Measurements from ENCODE around the gene ADIPOQ. TPM values are rescaled to one million over a fixed set of nuclear protein-coding genes. Genes with fewer than 3 reads are reported as not detected.

The ADIPOQ gene
- total RNA-seq, 1 experiment from 2014 or later, result not detected

DNA sequence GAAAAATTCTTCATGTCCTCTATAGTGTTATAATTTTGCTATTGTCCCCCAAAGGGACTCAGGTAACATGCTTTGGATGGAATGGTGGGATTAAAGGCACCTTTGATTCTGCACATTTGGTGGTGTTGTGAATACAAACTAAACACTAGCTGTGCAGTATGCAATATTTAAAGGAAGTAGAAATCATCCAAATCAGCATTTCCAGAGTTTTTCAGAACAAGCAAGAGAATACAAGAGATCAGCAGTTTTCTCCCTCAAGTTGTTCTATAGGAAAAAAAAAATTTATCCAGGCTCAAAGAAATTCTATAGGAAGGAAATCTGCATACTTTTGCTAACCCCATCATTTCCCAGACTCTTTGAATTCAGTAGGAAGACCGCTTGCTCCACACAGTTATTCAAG lies 10.2 kb upstream of the ADIPOQ start:
- no peak overlapping the region for H3K27ac ChIP-seq (ENCODE audit: low read length)
- POLR2A ChIA-PET (ENCODE audit: unreplicated experiment), result no interaction called here
- BruUV-seq (replicated peaks), result no TSS peak
- no peak for TF ChIP-seq EZH2 (IDR thresholded peaks at IDR 0.05; ENCODE audit: low read length, unreplicated experiment)
- TF ChIP-seq, protein P1, sequence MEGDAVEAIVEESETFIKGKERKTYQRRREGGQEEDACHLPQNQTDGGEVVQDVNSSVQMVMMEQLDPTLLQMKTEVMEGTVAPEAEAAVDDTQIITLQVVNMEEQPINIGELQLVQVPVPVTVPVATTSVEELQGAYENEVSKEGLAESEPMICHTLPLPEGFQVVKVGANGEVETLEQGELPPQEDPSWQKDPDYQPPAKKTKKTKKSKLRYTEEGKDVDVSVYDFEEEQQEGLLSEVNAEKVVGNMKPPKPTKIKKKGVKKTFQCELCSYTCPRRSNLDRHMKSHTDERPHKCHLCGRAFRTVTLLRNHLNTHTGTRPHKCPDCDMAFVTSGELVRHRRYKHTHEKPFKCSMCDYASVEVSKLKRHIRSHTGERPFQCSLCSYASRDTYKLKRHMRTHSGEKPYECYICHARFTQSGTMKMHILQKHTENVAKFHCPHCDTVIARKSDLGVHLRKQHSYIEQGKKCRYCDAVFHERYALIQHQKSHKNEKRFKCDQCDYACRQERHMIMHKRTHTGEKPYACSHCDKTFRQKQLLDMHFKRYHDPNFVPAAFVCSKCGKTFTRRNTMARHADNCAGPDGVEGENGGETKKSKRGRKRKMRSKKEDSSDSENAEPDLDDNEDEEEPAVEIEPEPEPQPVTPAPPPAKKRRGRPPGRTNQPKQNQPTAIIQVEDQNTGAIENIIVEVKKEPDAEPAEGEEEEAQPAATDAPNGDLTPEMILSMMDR (conservative IDR thresholded peaks at IDR 0.05; ENCODE audit: low read depth, low read length), result no peak
- no peak for TF ChIP-seq EZH2phosphoT487 (IDR thresholded peaks at IDR 0.05; ENCODE audit: borderline replicate concordance, low read length)
- ATAC-seq, result no peak
- H3K4me2 ChIP-seq (ENCODE audit: low read length), result no peak overlapping the region
- H3K36me3 ChIP-seq (ENCODE audit: low read depth, low read length), result no peaks in the 10 kb centered on the region
- no peak overlapping the region for H3K9ac ChIP-seq (ENCODE audit: low read length)
- H3K4me1 ChIP-seq (ENCODE audit: insufficient read depth, low read length), result no peaks in the 10 kb centered on the region
- peaks cover 50% of the 10 kb centered on the region for H3K27me3 ChIP-seq (ENCODE audit: low read length)
- H2AFZ ChIP-seq (ENCODE audit: low read length), result no peak overlapping the region
- H3K79me2 ChIP-seq (ENCODE audit: low read length), result no peaks in the 10 kb centered on the region
- intact Hi-C loops (cut with micrococcal nuclease), result no loop called here
- no peaks in the 10 kb centered on the region for H3F3A ChIP-seq (ENCODE audit: low read length, unreplicated experiment)
- H4K20me1 ChIP-seq (ENCODE audit: low read length), result no peaks in the 10 kb centered on the region
- no peaks in the 10 kb centered on the region for H3K9me2 ChIP-seq (replicated peaks; ENCODE audit: low read length)
- CTCF ChIA-PET, result no interaction called here
- H3K4me3 ChIP-seq (ENCODE audit: low read length), result no peak overlapping the region
- no peak for DNase-seq
- no peaks in the 10 kb centered on the region for H3K9me3 ChIP-seq (ENCODE audit: low read length)

DNA sequence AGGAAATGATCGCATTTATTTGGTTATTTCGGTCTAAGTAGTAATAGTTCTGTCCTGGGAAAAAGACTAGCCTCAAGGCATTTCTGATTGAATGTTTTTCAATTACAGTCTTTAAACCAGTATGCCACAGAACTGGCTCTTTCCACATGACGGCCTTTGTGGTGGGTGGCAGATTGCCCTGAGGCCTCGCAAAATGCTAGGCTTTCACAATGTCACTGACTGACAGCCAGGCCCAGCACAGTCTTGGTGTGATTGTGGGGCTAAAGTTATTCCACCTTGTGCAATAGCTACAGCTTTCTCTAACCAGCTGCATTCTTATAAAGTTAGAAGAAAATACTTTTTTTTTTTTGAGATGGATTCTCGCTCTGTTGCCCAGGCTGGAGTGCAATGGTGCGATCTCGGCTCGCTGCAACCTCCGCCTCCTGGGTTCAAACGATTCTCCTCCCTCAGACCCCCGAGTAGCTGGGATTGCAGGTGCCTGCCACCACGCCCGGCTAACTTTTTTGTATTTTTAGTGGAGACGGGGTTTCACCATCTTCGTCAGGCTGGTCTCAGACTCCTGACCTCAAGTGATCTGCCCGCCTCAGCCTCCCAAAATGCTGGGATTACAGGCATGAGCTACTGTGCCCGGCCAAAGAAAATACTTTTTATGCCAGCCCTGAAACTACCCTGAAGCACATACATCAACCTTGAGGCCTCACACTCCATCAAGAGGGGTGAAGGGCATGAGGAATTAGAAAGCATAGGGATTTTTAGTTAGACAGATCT lies 2.5 kb upstream of the ADIPOQ start:
- POLR2A ChIA-PET (ENCODE audit: unreplicated experiment), result no interaction called here
- H4K20me1 ChIP-seq (ENCODE audit: low read length), result no peaks in the 10 kb centered on the region

More for the DNA sequence above, 2.5 kb upstream of the ADIPOQ start:
- BruUV-seq (replicated peaks), result no TSS peak
- Histone ChIP-seq H3K4me3 (ENCODE audit: low read length) (no peak overlapping the region), H3K4me1 (ENCODE audit: insufficient read depth, low read length) (no peaks in the 10 kb centered on the region), H3K27ac (ENCODE audit: low read length) (no peak overlapping the region), H3K4me2 (ENCODE audit: low read length) (no peak overlapping the region), H3K9me2 (replicated peaks; ENCODE audit: low read length) (no peaks in the 10 kb centered on the region), H3K36me3 (ENCODE audit: low read depth, low read length) (no peaks in the 10 kb centered on the region), H3F3A (ENCODE audit: low read length, unreplicated experiment) (no peaks in the 10 kb centered on the region), H2AFZ (ENCODE audit: low read length) (no peak overlapping the region), H3K27me3 (ENCODE audit: low read length) (no peaks in the 10 kb centered on the region), H3K79me2 (ENCODE audit: low read length) (no peaks in the 10 kb centered on the region), H3K9ac (ENCODE audit: low read length) (no peak overlapping the region), H3K9me3 (ENCODE audit: low read length) (no peaks in the 10 kb centered on the region)
- TF ChIP-seq EZH2 (IDR thresholded peaks at IDR 0.05; ENCODE audit: low read length, unreplicated experiment) (no peak), EZH2phosphoT487 (IDR thresholded peaks at IDR 0.05; ENCODE audit: borderline replicate concordance, low read length) (no peak)
- TF ChIP-seq, protein P1 (conservative IDR thresholded peaks at IDR 0.05; ENCODE audit: low read depth, low read length), result no peak
- CTCF ChIA-PET, result no interaction called here
- intact Hi-C loops (cut with micrococcal nuclease), result no loop called here
- DNase-seq (peak; percentile 33), ATAC-seq (no peak)
